Measurements from ENCODE around the gene ARMH4.

DNA sequence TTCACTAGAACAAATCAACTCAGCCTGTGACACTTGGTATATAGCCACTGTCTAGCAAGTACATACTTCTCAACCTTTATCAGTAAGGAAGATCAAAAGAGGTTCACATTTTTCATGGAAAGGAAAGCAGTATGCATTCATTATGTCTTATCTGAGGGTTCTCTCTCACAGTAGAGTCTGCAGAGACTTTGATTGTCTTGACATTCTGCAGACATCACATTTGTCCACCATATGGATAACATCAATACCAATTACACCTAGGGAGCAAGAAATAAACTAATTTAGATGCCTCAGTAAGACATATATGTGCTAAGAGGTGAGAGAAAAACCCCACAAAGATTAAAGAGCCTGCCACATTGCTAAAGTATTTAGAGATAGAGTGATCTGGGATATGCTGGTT lies 175.3 kb downstream of the ARMH4 start:
- no peak for TF ChIP-seq POLR2A (IDR thresholded peaks at IDR 0.05; ENCODE audit: low read depth)
- TF ChIP-seq, protein P1, sequence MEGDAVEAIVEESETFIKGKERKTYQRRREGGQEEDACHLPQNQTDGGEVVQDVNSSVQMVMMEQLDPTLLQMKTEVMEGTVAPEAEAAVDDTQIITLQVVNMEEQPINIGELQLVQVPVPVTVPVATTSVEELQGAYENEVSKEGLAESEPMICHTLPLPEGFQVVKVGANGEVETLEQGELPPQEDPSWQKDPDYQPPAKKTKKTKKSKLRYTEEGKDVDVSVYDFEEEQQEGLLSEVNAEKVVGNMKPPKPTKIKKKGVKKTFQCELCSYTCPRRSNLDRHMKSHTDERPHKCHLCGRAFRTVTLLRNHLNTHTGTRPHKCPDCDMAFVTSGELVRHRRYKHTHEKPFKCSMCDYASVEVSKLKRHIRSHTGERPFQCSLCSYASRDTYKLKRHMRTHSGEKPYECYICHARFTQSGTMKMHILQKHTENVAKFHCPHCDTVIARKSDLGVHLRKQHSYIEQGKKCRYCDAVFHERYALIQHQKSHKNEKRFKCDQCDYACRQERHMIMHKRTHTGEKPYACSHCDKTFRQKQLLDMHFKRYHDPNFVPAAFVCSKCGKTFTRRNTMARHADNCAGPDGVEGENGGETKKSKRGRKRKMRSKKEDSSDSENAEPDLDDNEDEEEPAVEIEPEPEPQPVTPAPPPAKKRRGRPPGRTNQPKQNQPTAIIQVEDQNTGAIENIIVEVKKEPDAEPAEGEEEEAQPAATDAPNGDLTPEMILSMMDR (IDR thresholded peaks at IDR 0.05): no peak
- TF ChIP-seq EP300 (IDR thresholded peaks at IDR 0.05): no peak
- no peak for TF ChIP-seq POLR2AphosphoS5 (IDR thresholded peaks at IDR 0.05)

Measured in esophagus muscularis mucosa (tissue), 4 donors.